ENCODE measurements around the gene SLC35G2.

DNA sequence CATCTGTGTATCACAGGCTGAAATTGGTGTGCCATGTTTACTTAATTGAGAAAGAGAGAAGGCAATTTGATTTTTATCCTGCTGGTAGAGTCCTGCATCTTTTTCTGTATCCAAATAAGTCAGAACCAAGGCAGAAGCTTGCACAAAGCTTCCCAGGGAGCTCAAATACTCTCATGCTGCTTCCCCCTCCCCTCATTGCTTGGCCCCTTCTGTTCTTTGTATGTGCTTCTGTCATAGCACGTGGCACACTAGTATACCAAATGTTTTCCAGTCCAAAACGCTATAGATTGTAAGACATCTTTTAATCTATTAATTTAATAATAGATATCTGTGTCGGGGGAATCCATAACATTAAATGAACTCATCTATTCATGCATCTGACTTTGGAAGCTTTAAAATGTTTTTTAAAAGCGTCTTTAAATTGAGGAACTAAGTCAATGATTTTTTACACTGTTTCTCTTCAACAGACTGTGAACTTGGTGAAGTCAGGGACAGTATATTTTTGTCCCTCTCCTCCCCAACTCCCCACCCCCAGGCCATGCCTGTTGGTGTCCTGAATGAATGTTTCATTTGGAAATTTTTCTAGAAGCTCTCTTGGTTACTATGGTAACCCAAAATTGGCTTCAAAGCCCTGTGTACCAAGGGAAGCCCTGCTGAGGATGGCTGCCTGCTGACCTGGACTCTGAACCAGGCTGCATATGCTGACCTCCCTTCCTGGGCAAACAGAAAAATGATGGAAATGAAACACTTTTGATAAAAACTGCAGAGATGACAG, 26.2 kb upstream of the SLC35G2 start:
- TF ChIP-seq ZNF274 (IDR thresholded peaks at IDR 0.05; ENCODE audit: low read depth, low read length): no peak
- TF ChIP-seq YY1 (IDR thresholded peaks at IDR 0.05; ENCODE audit: insufficient read depth, insufficient read length): no peak

All from NT2/D1 (cell line).